HEK293 (cell line): ENCODE data around the gene DDTL.
"Not testable (repeated sequence)": the region's sequence is repeated elsewhere in the genome, so short reads cannot be mapped to it uniquely, and the experiment has no call there.

Source experiments
- CTCF ChIP-seq: fragments of 450-650 bp; formaldehyde crosslinking; IDR thresholded peaks from 2 replicates; pipeline ENCODE4 v1.5.1; 2016; ENCODE audit warnings: missing biosample characterization, missing genetic modification characterization
- GLI4 ChIP-seq: fragments of 450-650 bp; formaldehyde crosslinking; IDR thresholded peaks from 2 replicates; pipeline ENCODE4 v1.5.1; 2016; ENCODE audit warnings: missing biosample characterization, missing genetic modification characterization
- MZF1 ChIP-seq: fragments of 450-650 bp; formaldehyde crosslinking; IDR thresholded peaks from 2 replicates; pipeline ENCODE4 v1.5.1; 2017; ENCODE audit warnings: missing biosample characterization, missing genetic modification characterization, borderline replicate concordance
- RBAK ChIP-seq: fragments of 450-650 bp; formaldehyde crosslinking; IDR thresholded peaks from 2 replicates; pipeline ENCODE4 v1.5.1; 2016; ENCODE audit warnings: missing biosample characterization, missing genetic modification characterization
- YY1 ChIP-seq: fragments of 450-650 bp; formaldehyde crosslinking; IDR thresholded peaks from 2 replicates; pipeline ENCODE4 v1.5.1; 2018; ENCODE audit warnings: missing biosample characterization, missing genetic modification characterization
- ZNF404 ChIP-seq: fragments of 450-650 bp; formaldehyde crosslinking; IDR thresholded peaks from 2 replicates; pipeline ENCODE4 v1.5.1; 2017; ENCODE audit warnings: missing biosample characterization, missing genetic modification characterization
- ZNF561 ChIP-seq: fragments of 450-650 bp; IDR thresholded peaks from 2 replicates; pipeline ENCODE4 v1.5.1; 2018; ENCODE audit warnings: missing biosample characterization, missing genetic modification characterization, borderline replicate concordance
- ZNF707 ChIP-seq: fragments of 450-650 bp; formaldehyde crosslinking; IDR thresholded peaks from 2 replicates; pipeline ENCODE4 v1.5.1; 2016; ENCODE audit warnings: missing biosample characterization, missing genetic modification characterization
- ZSCAN30 ChIP-seq: fragments of 450-650 bp; IDR thresholded peaks from 2 replicates; pipeline ENCODE4 v1.5.1; 2018; ENCODE audit warnings: missing biosample characterization, mild to moderate bottlenecking, missing genetic modification characterization, moderate library complexity
- TF ChIP-seq, protein P1 (sequence below): fragments of 450-650 bp; formaldehyde crosslinking; IDR thresholded peaks from 2 replicates; pipeline ENCODE4 v1.5.1; 2016; ENCODE audit warnings: missing biosample characterization, missing genetic modification characterization
- TF ChIP-seq, protein P2 (sequence below): fragments of 450-650 bp; formaldehyde crosslinking; IDR thresholded peaks from 2 replicates; pipeline ENCODE4 v1.5.1; 2016; ENCODE audit warnings: missing biosample characterization, missing genetic modification characterization

DNA sequence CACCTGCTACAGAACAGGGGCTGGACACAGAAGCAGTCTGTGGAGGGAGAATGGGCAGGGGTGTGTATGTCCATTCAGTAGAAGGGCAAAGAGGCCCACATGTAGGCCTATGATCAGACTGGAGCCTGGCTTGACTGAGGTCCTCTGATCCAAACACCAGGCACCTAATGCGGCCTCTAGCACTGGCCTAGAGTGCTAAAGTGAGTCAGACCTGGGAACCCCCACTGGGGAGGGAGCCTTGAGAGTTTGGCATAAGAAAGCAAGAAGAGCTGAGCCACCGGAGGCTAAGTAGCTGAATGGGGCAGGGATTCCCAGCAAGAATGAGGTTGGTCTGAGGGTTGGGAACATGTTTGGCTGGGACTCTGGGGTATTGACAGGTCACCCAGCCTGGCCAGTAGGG lies 15.3 kb upstream of the DDTL start:
- TF ChIP-seq, protein P1, sequence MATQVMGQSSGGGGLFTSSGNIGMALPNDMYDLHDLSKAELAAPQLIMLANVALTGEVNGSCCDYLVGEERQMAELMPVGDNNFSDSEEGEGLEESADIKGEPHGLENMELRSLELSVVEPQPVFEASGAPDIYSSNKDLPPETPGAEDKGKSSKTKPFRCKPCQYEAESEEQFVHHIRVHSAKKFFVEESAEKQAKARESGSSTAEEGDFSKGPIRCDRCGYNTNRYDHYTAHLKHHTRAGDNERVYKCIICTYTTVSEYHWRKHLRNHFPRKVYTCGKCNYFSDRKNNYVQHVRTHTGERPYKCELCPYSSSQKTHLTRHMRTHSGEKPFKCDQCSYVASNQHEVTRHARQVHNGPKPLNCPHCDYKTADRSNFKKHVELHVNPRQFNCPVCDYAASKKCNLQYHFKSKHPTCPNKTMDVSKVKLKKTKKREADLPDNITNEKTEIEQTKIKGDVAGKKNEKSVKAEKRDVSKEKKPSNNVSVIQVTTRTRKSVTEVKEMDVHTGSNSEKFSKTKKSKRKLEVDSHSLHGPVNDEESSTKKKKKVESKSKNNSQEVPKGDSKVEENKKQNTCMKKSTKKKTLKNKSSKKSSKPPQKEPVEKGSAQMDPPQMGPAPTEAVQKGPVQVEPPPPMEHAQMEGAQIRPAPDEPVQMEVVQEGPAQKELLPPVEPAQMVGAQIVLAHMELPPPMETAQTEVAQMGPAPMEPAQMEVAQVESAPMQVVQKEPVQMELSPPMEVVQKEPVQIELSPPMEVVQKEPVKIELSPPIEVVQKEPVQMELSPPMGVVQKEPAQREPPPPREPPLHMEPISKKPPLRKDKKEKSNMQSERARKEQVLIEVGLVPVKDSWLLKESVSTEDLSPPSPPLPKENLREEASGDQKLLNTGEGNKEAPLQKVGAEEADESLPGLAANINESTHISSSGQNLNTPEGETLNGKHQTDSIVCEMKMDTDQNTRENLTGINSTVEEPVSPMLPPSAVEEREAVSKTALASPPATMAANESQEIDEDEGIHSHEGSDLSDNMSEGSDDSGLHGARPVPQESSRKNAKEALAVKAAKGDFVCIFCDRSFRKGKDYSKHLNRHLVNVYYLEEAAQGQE (tag by site-specific recombination): not testable (repeated sequence)
- TF ChIP-seq ZNF404 (tag by site-specific recombination); YY1 (tag by site-specific recombination); CTCF; ZNF561 (tag by site-specific recombination); ZSCAN30 (tag by site-specific recombination); MZF1; ZNF707 (tag by site-specific recombination); GLI4 (tag by site-specific recombination); RBAK (tag by site-specific recombination): not testable (repeated sequence)
- TF ChIP-seq, protein P2, sequence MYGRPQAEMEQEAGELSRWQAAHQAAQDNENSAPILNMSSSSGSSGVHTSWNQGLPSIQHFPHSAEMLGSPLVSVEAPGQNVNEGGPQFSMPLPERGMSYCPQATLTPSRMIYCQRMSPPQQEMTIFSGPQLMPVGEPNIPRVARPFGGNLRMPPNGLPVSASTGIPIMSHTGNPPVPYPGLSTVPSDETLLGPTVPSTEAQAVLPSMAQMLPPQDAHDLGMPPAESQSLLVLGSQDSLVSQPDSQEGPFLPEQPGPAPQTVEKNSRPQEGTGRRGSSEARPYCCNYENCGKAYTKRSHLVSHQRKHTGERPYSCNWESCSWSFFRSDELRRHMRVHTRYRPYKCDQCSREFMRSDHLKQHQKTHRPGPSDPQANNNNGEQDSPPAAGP (tag by site-specific recombination): not testable (repeated sequence)
